HG03460 (cell line): ENCODE data around the gene SHISA5.
"Not testable (repeated sequence)": the region's sequence is repeated elsewhere in the genome, so short reads cannot be mapped to it uniquely, and the experiment has no call there.

Experiments used
- ATAC-seq: cut with Tn5 transposase; IDR thresholded peaks from one replicate; pipeline ENCODE4 v1.9.1; 2021; ENCODE audit not compliant: unreplicated experiment

Gene SHISA5

GRCh38 chr3:48504051-48504946, at the start of gene SHISA5:
TSS of gene SHISA5 (minus strand) at chr3:48504174. CDS start at chr3:48504094, 80 bp downstream.
- ATAC-seq: no peak

GRCh38 chr3:48553361-48553760, 49.4 kb upstream of the SHISA5 start:
- no peak for ATAC-seq

GRCh38 chr3:48552111-48552951, 48.4 kb upstream of the SHISA5 start:
- no peak for ATAC-seq

- ATAC-seq: not testable (repeated sequence)
Measured at GRCh38 chr3:48551651-48552050, 47.7 kb upstream of the SHISA5 start.

- no peak for ATAC-seq
Measured at GRCh38 chr3:48548729-48549705, 45.0 kb upstream of the SHISA5 start.

GRCh38 chr3:48548126-48548525, 44.2 kb upstream of the SHISA5 start:
- no peak for ATAC-seq

- no peak for ATAC-seq
Measured at GRCh38 chr3:48546203-48546829, 42.3 kb upstream of the SHISA5 start.

- ATAC-seq: no peak
Measured at GRCh38 chr3:48544141-48544540, 40.2 kb upstream of the SHISA5 start.

- no peak for ATAC-seq
Measured at GRCh38 chr3:48543271-48543866, 39.4 kb upstream of the SHISA5 start.

GRCh38 chr3:48538451-48538850, 34.5 kb upstream of the SHISA5 start:
- no peak for ATAC-seq

GRCh38 chr3:48536785-48537184, 32.8 kb upstream of the SHISA5 start:
- ATAC-seq: no peak

- ATAC-seq: no peak
Measured at GRCh38 chr3:48536116-48536515, 32.1 kb upstream of the SHISA5 start.

GRCh38 chr3:48535578-48535977, 31.6 kb upstream of the SHISA5 start:
- ATAC-seq: no peak

- ATAC-seq: no peak
Measured at GRCh38 chr3:48532977-48533337, 29.0 kb upstream of the SHISA5 start.

GRCh38 chr3:48532271-48532976, 28.4 kb upstream of the SHISA5 start:
- ATAC-seq: no peak

- ATAC-seq: not testable (repeated sequence)
Measured at GRCh38 chr3:48530701-48531100, 26.7 kb upstream of the SHISA5 start.

- no peak for ATAC-seq
Measured at GRCh38 chr3:48528754-48529153, 24.8 kb upstream of the SHISA5 start.

- no peak for ATAC-seq
Measured at GRCh38 chr3:48528048-48528447, 24.1 kb upstream of the SHISA5 start.

- ATAC-seq: no peak
Measured at GRCh38 chr3:48524970-48525369, 21.0 kb upstream of the SHISA5 start.
